Measurements from ENCODE around the gene OR5AN1. TPM values are rescaled to one million over a fixed set of nuclear protein-coding genes. Genes with fewer than 3 reads are reported as not detected.
"Not testable (repeated sequence)": the region's sequence is repeated elsewhere in the genome, so short reads cannot be mapped to it uniquely, and the experiment has no call there.

Gene OR5AN1, protein sequence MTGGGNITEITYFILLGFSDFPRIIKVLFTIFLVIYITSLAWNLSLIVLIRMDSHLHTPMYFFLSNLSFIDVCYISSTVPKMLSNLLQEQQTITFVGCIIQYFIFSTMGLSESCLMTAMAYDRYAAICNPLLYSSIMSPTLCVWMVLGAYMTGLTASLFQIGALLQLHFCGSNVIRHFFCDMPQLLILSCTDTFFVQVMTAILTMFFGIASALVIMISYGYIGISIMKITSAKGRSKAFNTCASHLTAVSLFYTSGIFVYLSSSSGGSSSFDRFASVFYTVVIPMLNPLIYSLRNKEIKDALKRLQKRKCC
- not detected for polyA plus RNA-seq (2013, experiment 1 of 2)
- not detected for polyA plus RNA-seq (2013, experiment 2 of 2)

DNA sequence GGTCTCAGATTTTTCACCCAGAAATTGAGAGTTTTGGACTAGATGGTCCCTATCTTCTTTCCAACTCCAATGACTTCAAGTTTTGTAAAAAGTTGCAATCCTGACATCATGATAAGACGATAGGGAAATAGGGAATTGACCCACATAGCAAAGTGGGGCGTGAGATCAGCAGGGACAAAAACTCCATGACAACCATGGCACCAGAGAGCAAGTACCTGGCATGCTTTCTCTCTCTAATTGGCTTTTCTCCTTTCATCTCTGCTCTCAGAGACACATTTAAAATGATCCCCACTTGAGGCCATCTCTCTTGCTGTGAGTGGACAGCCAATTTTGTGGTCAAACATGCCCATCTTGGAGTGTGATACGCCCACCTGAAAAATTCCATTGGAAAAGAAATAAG, at the start of gene OR5AN1:
TSS of gene OR5AN1 (plus strand) at position 301 of the 400 bp plus-strand sequence. CDS start 5,564 bp downstream, outside the sequence.
- Histone ChIP-seq H3K36me3 (ENCODE audit: control insufficient read depth, insufficient read depth, low read length) (no peaks in the 10 kb centered on the region), H3K4me1 (ENCODE audit: control insufficient read depth, insufficient read depth, low read length, poor library complexity, severe bottlenecking) (no peaks in the 10 kb centered on the region), H3K9me3 (ENCODE audit: control insufficient read depth, low read length) (no peaks in the 10 kb centered on the region), H3K27ac (ENCODE audit: low read depth, low read length, severe bottlenecking) (no peak within 1 kb of the TSS), H3K4me3 (ENCODE audit: extremely low read depth, insufficient read depth, low read length, poor library complexity, severe bottlenecking) (no peak within 1 kb of the TSS)
- 51 to 82% methylated on average over 2 to 3 of the region's 3 CpGs for WGBS, 2 experiments (ENCODE audit: insufficient coverage in 2 of 2)

DNA sequence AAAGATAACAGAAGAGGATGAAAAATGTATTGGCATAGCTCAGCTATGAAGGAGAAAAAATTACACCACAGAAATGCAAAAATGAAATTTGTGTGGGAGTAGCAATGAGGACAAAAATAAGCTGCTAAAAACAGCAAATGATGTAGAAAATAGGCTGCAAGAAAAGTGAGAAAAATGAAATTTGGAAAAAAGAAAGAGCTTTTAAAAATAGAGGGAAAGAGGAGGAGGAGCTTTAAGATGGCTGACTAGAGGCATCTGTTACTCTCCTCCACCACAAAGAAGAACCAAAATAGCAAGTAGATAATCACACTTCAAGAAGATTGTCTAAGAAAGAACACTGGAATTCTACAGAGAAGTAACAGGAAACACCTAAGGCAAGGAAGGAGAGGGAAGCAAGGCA, 23.7 kb upstream of the OR5AN1 start:
- H3K9me3 ChIP-seq (ENCODE audit: control insufficient read depth, low read length) = peaks cover 3% of the 10 kb centered on the region
- no peak overlapping the region for H3K27ac ChIP-seq (ENCODE audit: low read depth, low read length, severe bottlenecking)
- no peak overlapping the region for H3K4me3 ChIP-seq (ENCODE audit: extremely low read depth, insufficient read depth, low read length, poor library complexity, severe bottlenecking)
- no peaks in the 10 kb centered on the region for H3K36me3 ChIP-seq (ENCODE audit: control insufficient read depth, insufficient read depth, low read length)
- H3K4me1 ChIP-seq (ENCODE audit: control insufficient read depth, insufficient read depth, low read length, poor library complexity, severe bottlenecking) = no peaks in the 10 kb centered on the region

DNA sequence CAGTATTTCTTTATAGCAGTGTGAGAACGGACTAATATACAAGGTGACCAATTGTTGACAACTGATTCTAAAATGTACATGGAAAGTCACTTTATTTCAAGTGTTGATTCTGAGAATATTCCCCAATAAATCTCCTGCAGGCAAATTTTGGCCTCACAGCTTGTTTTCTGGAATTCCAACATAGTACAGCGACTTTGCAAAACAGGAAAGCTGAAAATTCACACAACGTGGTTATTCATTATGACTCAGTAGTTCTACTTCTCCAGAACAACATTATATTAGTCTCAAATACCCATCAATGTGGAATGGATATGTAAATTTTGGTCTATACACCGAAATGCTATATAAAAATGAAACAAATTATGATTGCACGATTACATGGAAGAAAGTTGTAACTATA, 22.5 kb upstream of the OR5AN1 start:
- H3K9me3 ChIP-seq (ENCODE audit: control insufficient read depth, low read length) = peaks cover 3% of the 10 kb centered on the region
- no CpG with 5 or more reads among the region's 5 CpGs for WGBS, 2 experiments (ENCODE audit: insufficient coverage in 2 of 2)
- H3K36me3 ChIP-seq (ENCODE audit: control insufficient read depth, insufficient read depth, low read length) = no peaks in the 10 kb centered on the region
- H3K4me1 ChIP-seq (ENCODE audit: control insufficient read depth, insufficient read depth, low read length, poor library complexity, severe bottlenecking) = no peaks in the 10 kb centered on the region
- H3K4me3 ChIP-seq (ENCODE audit: extremely low read depth, insufficient read depth, low read length, poor library complexity, severe bottlenecking) = no peak overlapping the region
- H3K27ac ChIP-seq (ENCODE audit: low read depth, low read length, severe bottlenecking) = no peak overlapping the region

DNA sequence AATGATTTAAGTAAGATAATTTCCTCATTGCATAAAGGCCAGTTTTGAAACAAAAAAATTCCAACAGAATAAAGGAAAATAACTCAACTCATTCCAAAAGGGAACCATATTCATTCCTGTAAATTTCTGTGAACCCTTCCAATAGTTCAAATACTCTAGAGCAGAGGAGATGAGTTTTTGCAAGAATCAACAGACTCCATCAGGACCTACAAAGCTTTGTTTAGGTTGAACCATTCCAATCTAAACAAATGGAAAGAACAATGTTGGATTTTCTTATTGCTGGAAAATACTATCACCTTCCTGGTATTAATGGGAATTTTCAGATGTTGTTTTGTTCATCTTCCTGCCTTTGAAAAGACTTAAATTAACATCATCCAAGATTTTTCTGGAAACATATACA, 21.8 kb upstream of the OR5AN1 start:
- Histone ChIP-seq H3K27ac (ENCODE audit: low read depth, low read length, severe bottlenecking) (no peak overlapping the region), H3K9me3 (ENCODE audit: control insufficient read depth, low read length) (peaks cover 3% of the 10 kb centered on the region), H3K4me3 (ENCODE audit: extremely low read depth, insufficient read depth, low read length, poor library complexity, severe bottlenecking) (no peak overlapping the region), H3K36me3 (ENCODE audit: control insufficient read depth, insufficient read depth, low read length) (no peaks in the 10 kb centered on the region), H3K4me1 (ENCODE audit: control insufficient read depth, insufficient read depth, low read length, poor library complexity, severe bottlenecking) (no peaks in the 10 kb centered on the region)

DNA sequence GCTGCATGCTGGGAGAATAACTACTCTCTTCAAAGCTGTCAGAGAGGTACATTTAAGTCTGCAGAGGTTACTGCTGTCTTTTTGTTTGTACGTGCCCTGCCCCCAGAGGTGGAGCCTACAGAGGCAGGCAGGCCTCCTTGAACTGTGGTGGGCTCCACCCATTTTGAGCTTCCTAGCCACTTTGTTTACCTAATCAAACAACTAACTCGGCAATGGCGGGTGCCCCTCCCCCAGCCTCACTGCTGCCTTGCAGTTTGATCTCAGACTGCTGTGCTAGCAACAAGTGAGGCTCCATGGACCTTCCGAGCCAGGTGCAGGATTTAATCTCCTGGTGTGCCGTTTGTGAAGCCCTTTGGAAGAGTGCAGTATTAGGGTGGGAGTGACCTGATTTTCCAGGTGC, 9.0 kb upstream of the OR5AN1 start:
- WGBS, 2 experiments (ENCODE audit: insufficient coverage in 2 of 2) = 55 to 87% methylated on average over 3 of the region's 5 CpGs
- H3K4me1 ChIP-seq (ENCODE audit: control insufficient read depth, insufficient read depth, low read length, poor library complexity, severe bottlenecking); H3K4me3 ChIP-seq (ENCODE audit: extremely low read depth, insufficient read depth, low read length, poor library complexity, severe bottlenecking); H3K27ac ChIP-seq (ENCODE audit: low read depth, low read length, severe bottlenecking); H3K9me3 ChIP-seq (ENCODE audit: control insufficient read depth, low read length); H3K36me3 ChIP-seq (ENCODE audit: control insufficient read depth, insufficient read depth, low read length): not testable (repeated sequence)

DNA sequence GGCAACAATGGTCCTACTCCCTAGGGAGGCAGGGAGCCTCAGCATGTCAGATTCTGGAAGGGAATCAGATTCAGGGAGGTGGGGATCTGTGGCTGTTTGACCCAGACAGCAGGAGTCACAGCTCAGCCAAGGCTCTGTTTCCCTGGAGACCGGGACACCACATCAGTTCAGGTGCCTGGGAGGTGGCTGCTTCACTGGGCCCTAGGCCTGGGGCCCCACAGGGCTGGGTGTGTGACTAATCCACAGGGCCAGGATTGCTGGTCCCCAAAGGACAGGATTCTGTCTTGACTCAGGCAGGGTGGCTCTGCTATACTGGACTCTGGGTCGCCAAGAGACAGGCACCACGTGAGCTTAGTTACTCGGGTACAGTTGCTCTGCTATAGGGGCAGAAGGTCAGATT, 3.5 kb upstream of the OR5AN1 start:
- H3K4me3 ChIP-seq (ENCODE audit: extremely low read depth, insufficient read depth, low read length, poor library complexity, severe bottlenecking) = no peak overlapping the region
- WGBS, 2 experiments (ENCODE audit: insufficient coverage in 2 of 2) = 83 to 87% methylated on average over 4 of the region's 4 CpGs
- H3K27ac ChIP-seq (ENCODE audit: low read depth, low read length, severe bottlenecking) = no peak overlapping the region
- H3K9me3 ChIP-seq (ENCODE audit: control insufficient read depth, low read length) = peaks cover 4% of the 10 kb centered on the region
- H3K36me3 ChIP-seq (ENCODE audit: control insufficient read depth, insufficient read depth, low read length) = no peaks in the 10 kb centered on the region
- no peaks in the 10 kb centered on the region for H3K4me1 ChIP-seq (ENCODE audit: control insufficient read depth, insufficient read depth, low read length, poor library complexity, severe bottlenecking)

DNA sequence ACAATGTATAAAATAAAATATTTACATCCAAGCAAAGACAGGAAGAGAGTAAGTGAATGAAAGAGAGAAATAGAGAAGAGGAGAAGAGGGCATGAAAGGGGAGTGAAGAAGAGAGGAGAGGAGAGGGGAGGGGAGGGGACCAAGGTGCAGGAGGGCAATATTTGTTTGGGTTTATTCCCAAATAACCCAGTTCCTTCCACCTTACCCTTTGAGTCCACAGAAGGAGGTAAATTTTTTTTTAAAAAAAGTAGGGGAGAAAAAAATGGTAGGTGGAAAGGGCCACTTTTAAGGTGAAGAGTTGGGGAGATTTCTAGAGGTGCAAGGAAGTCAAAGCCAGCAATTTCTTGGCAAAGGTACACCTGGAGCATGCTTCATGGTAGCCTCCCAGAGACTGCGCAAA, 2.1 kb upstream of the OR5AN1 start:
- Histone ChIP-seq H3K27ac (ENCODE audit: low read depth, low read length, severe bottlenecking) (no peak overlapping the region), H3K4me3 (ENCODE audit: extremely low read depth, insufficient read depth, low read length, poor library complexity, severe bottlenecking) (no peak overlapping the region), H3K9me3 (ENCODE audit: control insufficient read depth, low read length) (no peaks in the 10 kb centered on the region), H3K36me3 (ENCODE audit: control insufficient read depth, insufficient read depth, low read length) (no peaks in the 10 kb centered on the region), H3K4me1 (ENCODE audit: control insufficient read depth, insufficient read depth, low read length, poor library complexity, severe bottlenecking) (no peaks in the 10 kb centered on the region)
- WGBS, 2 experiments (ENCODE audit: insufficient coverage in 2 of 2) = 100% methylated on average over 1 of the region's 1 CpG

DNA sequence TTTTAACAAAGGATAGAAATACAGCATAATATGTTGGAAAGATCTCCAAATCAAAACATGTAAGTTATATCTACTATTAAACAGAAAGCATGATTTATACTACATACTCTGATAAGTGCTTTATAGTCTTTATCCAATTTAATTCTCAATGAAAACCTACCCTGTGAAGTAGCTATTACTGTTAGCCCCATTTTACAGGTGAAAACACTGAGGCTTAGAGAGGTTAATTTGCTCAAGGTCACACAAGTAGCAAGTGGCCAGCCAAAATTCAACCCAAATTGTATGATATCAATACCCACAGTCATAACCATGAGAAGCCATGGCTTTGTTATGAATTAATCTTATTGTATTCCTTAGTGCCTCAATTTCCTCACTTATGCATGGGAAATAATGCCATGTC, 675 bp upstream of the OR5AN1 start:
- no peak overlapping the region for H3K4me3 ChIP-seq (ENCODE audit: extremely low read depth, insufficient read depth, low read length, poor library complexity, severe bottlenecking)
- no peak overlapping the region for H3K27ac ChIP-seq (ENCODE audit: low read depth, low read length, severe bottlenecking)
- H3K4me1 ChIP-seq (ENCODE audit: control insufficient read depth, insufficient read depth, low read length, poor library complexity, severe bottlenecking) = no peaks in the 10 kb centered on the region
- no peaks in the 10 kb centered on the region for H3K9me3 ChIP-seq (ENCODE audit: control insufficient read depth, low read length)
- H3K36me3 ChIP-seq (ENCODE audit: control insufficient read depth, insufficient read depth, low read length) = no peaks in the 10 kb centered on the region

DNA sequence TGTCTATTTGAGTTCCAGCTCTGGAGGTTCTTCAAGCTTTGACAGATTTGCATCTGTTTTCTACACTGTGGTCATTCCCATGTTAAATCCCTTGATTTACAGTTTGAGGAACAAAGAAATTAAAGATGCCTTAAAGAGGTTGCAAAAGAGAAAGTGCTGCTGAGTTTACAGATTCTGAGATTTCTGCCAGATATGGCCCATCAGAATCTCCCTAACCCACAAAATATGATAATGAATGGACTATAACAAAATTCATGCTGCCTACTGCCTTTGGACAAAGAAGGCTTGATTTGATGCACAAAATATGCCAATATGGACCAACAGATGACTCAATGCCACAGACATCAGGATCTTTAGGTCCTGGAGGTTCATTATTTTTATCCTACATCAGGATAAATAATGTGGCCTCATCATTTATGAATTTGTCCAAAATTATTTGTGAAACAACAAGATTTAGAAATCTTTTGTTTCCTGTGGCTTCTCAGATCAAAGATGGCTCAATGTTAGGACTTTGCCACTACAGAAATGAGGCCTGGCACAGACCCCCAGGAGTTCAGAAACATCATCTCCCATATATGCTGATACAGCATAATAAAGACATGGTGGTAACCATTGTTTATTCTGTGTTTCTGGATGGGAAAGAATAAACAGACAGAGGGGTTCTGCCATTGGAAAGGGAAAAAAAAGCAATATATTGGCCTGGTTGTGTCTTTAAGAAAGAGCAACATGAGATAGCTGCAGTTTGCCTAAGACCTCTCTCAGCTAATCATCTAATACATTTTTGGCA, 6.7 kb downstream of the OR5AN1 start:
- Histone ChIP-seq H3K9me3 (ENCODE audit: control insufficient read depth, low read length) (no peaks in the 10 kb centered on the region), H3K4me3 (ENCODE audit: extremely low read depth, insufficient read depth, low read length, poor library complexity, severe bottlenecking) (no peak overlapping the region), H3K27ac (ENCODE audit: low read depth, low read length, severe bottlenecking) (no peak overlapping the region), H3K4me1 (ENCODE audit: control insufficient read depth, insufficient read depth, low read length, poor library complexity, severe bottlenecking) (no peaks in the 10 kb centered on the region), H3K36me3 (ENCODE audit: control insufficient read depth, insufficient read depth, low read length) (no peaks in the 10 kb centered on the region)

DNA sequence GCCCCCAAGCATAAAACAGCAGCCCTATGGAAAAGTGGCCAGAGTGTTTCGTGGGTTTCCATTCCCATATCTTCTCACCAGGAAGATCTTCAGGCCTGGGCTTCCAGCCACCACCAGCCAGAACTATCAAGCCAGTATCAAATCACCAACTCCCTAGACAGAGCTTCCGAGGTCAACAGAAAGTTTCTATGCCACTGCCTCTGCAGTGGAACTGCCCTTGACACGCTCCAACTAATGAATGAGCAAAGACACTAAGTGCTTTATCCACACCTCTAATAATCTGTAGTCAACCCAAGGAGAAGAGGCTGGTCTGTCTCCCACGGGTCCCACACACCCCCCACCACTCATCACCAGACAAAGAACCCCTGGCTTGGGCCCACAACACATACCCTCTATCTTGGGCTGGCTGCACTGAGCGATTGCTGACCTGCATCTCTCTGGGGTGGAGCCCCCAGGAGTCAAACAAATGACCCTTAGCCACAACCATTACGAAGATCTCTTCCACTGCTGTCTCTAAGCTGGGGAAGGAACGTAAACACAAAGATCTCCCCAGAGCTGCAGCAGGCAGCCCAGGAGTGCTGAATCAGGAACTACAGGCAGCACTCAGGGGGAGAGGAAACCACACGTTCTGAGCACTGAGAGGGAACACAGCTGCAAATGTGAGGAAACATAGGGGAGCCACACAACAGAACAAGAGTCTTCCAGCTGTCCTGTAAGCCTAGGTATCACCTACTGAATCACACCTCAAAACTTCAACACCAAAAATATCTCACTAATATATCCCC, 9.7 kb downstream of the OR5AN1 start:
- Histone ChIP-seq H3K27ac (ENCODE audit: low read depth, low read length, severe bottlenecking) (no peak overlapping the region), H3K4me1 (ENCODE audit: control insufficient read depth, insufficient read depth, low read length, poor library complexity, severe bottlenecking) (no peaks in the 10 kb centered on the region), H3K4me3 (ENCODE audit: extremely low read depth, insufficient read depth, low read length, poor library complexity, severe bottlenecking) (no peak overlapping the region), H3K36me3 (ENCODE audit: control insufficient read depth, insufficient read depth, low read length) (no peaks in the 10 kb centered on the region), H3K9me3 (ENCODE audit: control insufficient read depth, low read length) (no peaks in the 10 kb centered on the region)
- 64 to 71% methylated on average over 5 of the region's 8 CpGs for WGBS, 2 experiments (ENCODE audit: insufficient coverage in 2 of 2)

DNA sequence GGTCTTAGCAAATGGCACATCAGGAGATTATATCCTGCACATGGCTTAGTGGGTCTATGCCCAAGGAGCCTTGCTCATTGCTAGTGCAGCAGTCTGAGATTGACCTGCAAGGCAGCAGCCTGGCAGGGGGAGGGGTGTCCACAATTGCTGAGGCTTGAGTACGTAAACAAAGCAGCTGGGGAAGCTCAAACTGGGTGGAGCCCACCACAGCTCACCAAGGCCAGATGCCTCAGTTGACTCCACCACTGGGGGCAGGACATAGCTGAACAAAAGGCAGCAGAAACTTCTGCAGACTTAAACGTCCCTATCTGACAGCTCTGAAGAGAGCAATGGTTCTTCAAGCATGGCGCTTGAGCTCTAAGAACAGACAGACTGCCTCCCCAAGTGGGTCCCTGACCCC, 13.6 kb downstream of the OR5AN1 start:
- WGBS, 2 experiments (ENCODE audit: insufficient coverage in 2 of 2) = 42 to 49% methylated on average over 3 of the region's 3 CpGs
- H3K4me3 ChIP-seq (ENCODE audit: extremely low read depth, insufficient read depth, low read length, poor library complexity, severe bottlenecking); H3K36me3 ChIP-seq (ENCODE audit: control insufficient read depth, insufficient read depth, low read length); H3K9me3 ChIP-seq (ENCODE audit: control insufficient read depth, low read length); H3K4me1 ChIP-seq (ENCODE audit: control insufficient read depth, insufficient read depth, low read length, poor library complexity, severe bottlenecking); H3K27ac ChIP-seq (ENCODE audit: low read depth, low read length, severe bottlenecking): not testable (repeated sequence)

Measured in mesodermal cell (in vitro differentiated cells).